ENCODE results near the gene LIPC. TPM values are rescaled to one million over a fixed set of nuclear protein-coding genes. Genes with fewer than 3 reads are reported as not detected.

LIPC gene
- total RNA-seq, 1 experiment from 2014 or later = not detected

GRCh38 chr15:58393241-58393662 lies 38.5 kb upstream of the LIPC start:
- POLR2A ChIA-PET = no interaction called here

More at GRCh38 chr15:58393241-58393662, 38.5 kb upstream of the LIPC start:
- H3K27me3 Mint-ChIP-seq (ENCODE audit: low read depth) = no peaks in the 10 kb centered on the region; the same call in 1 of the 2 replicates
- no peak for DNase-seq (ENCODE audit: low spot score)
- H3K4me3 Mint-ChIP-seq = no peak overlapping the region
- H3K9me3 Mint-ChIP-seq = no peaks in the 10 kb centered on the region
- no peaks in the 10 kb centered on the region for H3K36me3 Mint-ChIP-seq
- no peak overlapping the region for H3K27ac Mint-ChIP-seq
- no peak for TF ChIP-seq USF2 (CRISPR knock-in tag; IDR thresholded peaks at IDR 0.05)
- no peak for TF ChIP-seq ATF6 (CRISPR knock-in tag; IDR thresholded peaks at IDR 0.05)
- TF ChIP-seq ZBTB21 (CRISPR knock-in tag; IDR thresholded peaks at IDR 0.05; ENCODE audit: borderline replicate concordance) = no peak
- no peak for TF ChIP-seq ZNF512 (CRISPR knock-in tag; IDR thresholded peaks at IDR 0.05; ENCODE audit: borderline replicate concordance)
- no peak for TF ChIP-seq FOXJ3 (CRISPR knock-in tag; IDR thresholded peaks at IDR 0.05; ENCODE audit: borderline replicate concordance)
- no peak for TF ChIP-seq ZNF317 (CRISPR knock-in tag; IDR thresholded peaks at IDR 0.05; ENCODE audit: borderline replicate concordance, low read depth)
- TF ChIP-seq JAZF1 (CRISPR knock-in tag; IDR thresholded peaks at IDR 0.05) = no peak
- TF ChIP-seq CTCF (IDR thresholded peaks at IDR 0.05) = no peak
- no peak for TF ChIP-seq ZNF232 (CRISPR knock-in tag; IDR thresholded peaks at IDR 0.05)
- TF ChIP-seq OVOL2 (CRISPR knock-in tag; IDR thresholded peaks at IDR 0.05; ENCODE audit: borderline replicate concordance) = no peak
- TF ChIP-seq TP53 (CRISPR knock-in tag; IDR thresholded peaks at IDR 0.05) = no peak
- TF ChIP-seq ZNF425 (CRISPR knock-in tag; conservative IDR thresholded peaks at IDR 0.05) = no peak
- no peak for ATAC-seq
- CTCF ChIA-PET = no interaction called here
- peaks cover 13% of the 10 kb centered on the region for H3K4me1 Mint-ChIP-seq
